Stimulated activated CD8-positive, alpha-beta memory T cell treated with anti-CD3 and anti-CD28 coated beads, Interleukin-7, amount 100 ng/mL, for 48 hours (primary cell): ENCODE data around the gene ZNF225.
A peak's percentile ranks its signal among the peaks of the same experiment; 100 is the strongest.
"Not testable (repeated sequence)": the region's sequence is repeated elsewhere in the genome, so short reads cannot be mapped to it uniquely, and the experiment has no call there.

Experiments
- DNase-seq, 2 donors: peaks; one replicate each; pipeline ENCODE4 v3.0.0-alpha.2; 2020; ENCODE audit warnings: low read depth in 1 of 2; ENCODE audit errors: extremely low read depth in 1 of 2

Gene ZNF225

GRCh38 chr19:44156475-44156874 lies 43.3 kb downstream of the ZNF225 start:
- DNase-seq: no peak

- DNase-seq: no peak
These were observed 50.6 kb downstream of the ZNF225 start for GRCh38 chr19:44163789-44164188.

- no peak for DNase-seq
These were observed 51.1 kb downstream of the ZNF225 start for GRCh38 chr19:44164327-44164672.

GRCh38 chr19:44164673-44165512 lies 51.7 kb downstream of the ZNF225 start, which contains the start of gene ZNF226:
Gene ZNF226 (plus strand): TSS chr19:44165100. CDS start chr19:44170081, 4,981 bp downstream.
- DNase-seq: peak; percentile 55 to 81

GRCh38 chr19:44170660-44171059 lies 57.5 kb downstream of the ZNF225 start:
- not testable (repeated sequence) for DNase-seq

- no peak for DNase-seq
These were observed 63.4 kb downstream of the ZNF225 start for GRCh38 chr19:44176590-44176989.

GRCh38 chr19:44180968-44181367 lies 67.8 kb downstream of the ZNF225 start:
- DNase-seq: no peak

- DNase-seq: no peak
These were observed 68.9 kb downstream of the ZNF225 start for GRCh38 chr19:44182145-44182544.
